LNCAP (cell line): ENCODE results near the gene CORO2B.

ENCODE experiments used
- TF ChIP-seq, protein P1 (sequence below): fragments of 450-650 bp; IDR thresholded peaks from 2 replicates; pipeline ENCODE4 v1.5.1; 2017; ENCODE audit warnings: mild to moderate bottlenecking

CORO2B gene

DNA sequence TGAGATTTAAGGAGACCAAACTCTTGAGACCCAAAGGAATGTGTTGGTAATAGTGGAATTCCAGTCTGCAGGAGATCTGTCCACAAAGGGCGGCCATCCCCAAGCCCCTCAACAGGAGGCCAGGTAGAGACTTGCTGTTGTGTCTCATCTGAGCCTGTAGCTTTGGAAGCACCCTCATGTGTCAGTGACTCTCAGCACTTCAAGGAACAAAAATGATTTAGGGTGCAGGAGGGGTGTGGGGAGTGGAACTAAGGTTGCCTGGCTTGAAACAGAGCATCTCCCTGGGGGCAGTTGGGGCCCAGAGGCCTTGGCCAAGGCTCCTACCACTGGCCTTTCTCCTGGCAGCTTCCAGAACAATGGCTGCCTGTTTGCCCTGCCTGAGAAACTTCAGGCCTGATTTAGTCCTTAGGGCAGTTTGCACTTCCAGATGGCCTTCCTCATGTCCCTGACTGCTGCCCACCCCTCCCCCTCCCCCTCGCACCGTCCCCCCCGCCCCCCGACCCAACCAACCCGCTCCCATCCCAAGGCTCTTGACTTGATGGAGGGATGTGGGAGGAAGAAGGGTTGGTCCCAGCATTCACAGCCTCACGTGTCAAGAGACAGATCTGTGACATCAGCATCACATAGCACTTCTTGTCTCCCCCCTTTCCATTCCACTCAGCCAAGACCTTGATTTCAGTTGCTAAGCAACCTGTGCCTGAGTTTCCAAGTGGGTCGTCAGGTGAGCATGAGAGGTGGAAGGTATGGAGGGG lies 77.1 kb downstream of the CORO2B start:
- TF ChIP-seq, protein P1, sequence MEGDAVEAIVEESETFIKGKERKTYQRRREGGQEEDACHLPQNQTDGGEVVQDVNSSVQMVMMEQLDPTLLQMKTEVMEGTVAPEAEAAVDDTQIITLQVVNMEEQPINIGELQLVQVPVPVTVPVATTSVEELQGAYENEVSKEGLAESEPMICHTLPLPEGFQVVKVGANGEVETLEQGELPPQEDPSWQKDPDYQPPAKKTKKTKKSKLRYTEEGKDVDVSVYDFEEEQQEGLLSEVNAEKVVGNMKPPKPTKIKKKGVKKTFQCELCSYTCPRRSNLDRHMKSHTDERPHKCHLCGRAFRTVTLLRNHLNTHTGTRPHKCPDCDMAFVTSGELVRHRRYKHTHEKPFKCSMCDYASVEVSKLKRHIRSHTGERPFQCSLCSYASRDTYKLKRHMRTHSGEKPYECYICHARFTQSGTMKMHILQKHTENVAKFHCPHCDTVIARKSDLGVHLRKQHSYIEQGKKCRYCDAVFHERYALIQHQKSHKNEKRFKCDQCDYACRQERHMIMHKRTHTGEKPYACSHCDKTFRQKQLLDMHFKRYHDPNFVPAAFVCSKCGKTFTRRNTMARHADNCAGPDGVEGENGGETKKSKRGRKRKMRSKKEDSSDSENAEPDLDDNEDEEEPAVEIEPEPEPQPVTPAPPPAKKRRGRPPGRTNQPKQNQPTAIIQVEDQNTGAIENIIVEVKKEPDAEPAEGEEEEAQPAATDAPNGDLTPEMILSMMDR, result no peak

DNA sequence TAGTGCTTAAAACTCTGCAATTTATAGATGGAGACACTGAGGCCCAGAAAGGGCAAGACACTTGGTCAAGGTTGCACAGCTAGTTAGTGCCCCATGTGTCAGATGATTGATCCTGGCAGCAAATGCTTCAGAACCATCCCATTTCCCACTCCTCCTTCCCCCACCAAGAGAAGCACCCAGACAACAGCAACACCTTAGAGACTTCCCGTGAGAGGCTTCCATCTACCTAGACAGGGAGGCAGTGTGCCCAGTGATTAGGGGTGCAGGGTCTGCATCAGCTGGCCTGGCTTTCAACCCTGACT lies 77.6 kb downstream of the CORO2B start:
- TF ChIP-seq, protein P1, result no peak

DNA sequence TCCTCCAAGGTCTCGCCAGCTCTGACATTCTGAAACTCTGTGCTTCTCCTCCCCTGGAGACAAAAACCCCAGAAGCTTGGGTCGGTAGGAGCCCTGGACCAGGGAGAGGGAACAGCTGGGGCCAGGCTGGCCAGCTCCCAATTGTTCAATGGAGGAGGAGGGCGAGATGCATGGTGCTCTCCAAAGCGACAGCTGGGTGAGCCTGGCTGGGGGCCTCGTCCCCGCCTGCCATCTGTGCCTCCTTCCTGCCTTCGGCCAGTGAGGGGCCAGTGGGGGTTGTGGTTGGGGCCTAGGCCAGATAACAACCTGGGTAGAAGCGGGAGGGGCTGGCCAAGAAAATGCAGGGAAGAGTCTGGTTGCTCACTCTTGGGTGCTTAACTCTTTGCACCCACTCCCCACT lies 79.4 kb downstream of the CORO2B start:
- TF ChIP-seq, protein P1, result no peak

DNA sequence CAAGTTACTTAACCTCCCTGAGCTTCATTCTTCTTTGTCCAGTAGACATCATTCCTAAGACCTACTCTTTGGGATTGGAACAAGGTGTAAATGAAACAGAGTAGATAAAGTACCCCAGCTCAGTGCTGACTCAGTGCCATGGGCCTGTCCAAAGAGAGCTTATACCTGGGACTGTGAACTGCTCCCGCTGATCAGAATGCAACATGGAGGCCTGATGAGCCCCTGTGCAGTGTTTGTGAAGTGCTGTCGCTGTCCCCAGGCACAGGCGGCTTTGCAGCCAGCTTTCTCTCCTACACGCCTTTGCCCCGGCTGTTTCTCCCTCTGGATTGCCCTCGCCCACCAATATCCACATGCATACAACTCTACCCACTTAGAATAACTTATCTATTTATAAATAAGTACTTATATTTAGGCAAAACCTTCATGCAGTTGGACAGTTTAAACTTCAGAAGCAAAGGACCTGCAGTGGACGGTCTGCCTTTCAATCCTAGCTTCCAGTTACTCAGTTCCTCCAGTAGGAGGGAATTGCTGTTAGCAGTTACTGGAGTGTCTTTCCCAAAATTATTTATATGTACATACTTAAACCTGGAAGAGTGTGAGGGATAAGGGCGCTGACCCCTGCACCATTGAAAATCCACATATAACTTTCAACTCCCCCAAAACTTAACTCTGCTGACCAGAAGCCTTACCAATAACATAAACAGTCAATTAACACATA lies 80.0 kb downstream of the CORO2B start:
- TF ChIP-seq, protein P1, result no peak

DNA sequence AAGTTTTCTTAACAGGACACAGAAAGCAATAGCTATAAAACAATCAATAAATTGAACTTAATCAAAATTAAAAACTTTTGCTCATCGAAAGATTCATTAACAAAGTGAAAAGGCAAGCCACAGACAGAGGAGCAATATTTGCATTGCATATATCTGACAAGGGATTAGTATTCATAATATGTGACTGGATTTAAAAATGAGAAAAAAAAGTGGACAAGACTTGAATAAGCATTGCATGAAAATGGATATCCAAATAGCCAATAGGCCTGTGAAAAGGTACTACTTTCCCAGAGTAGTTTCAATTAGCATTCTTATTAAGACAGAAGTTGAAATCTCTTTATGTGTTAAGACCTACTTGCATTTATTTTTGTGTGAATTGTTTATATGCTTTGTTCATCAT lies 84.7 kb downstream of the CORO2B start:
- TF ChIP-seq, protein P1, result no peak

DNA sequence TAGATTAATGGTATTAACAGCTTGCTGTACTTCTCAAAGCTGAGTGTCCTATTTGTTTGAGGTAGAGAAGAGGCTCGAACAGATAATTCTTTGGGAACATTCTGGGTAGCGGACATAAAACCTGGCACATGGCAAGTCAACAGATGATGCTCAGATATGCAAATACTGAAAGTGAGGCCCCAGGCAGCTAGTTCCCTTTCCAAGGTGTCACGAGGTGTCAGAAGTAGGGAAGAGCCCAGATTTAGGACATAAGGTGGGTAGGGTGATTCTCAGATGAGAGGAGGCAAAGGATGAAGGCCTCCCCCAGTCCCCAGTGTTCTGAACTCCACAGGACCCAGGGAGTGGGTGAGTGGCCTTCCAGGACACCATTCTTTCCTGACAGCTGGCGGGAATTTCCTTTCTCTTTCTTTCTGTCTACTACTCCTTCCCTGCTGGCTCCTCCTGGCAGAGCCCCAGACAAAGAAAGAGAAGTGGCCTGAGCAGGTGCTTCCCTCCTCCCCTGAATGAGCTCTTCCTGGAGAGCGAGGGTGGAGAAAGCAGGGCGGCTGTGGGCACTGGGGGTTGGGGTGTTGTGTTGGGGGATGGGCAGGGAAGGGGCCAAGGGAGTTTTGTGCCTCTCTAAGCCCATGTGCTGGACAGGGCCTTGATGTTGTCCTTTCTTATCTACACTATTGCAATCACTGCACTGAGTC lies 87.5 kb downstream of the CORO2B start:
- TF ChIP-seq, protein P1, result no peak

DNA sequence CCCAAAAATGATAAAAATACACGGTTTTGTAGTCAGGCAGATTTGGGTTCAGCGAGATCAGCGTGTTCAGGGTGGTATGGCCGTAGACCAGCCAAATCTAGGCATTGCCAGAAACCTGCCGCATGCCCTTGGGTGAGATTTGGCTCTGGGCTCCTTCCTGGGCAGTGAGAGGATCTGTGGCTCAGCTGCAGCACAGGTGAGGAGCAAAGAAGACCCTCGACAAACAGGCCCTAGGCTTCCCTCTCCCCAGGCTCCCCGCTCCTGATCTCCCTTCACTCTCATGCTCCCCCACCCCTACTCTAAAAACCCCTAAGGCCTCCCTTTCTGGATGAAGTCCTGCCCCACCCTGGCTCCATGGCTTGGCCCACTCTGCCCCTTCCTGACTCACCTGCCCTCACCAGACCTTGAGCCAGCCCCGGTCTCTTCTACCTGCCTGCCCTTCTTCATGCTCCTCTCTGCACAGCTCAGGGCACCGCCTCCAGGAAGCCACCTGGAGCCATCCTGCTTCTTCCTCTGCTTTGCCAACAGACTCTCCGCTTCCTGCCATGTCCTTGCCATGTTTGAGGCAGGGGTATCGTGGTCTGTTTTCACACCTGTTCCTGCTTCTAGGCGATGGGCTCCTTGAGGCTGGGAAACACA lies 88.1 kb downstream of the CORO2B start:
- TF ChIP-seq, protein P1, result no peak
